NCI-H748 (cell line): ENCODE data around the gene LOXL3.

ENCODE experiments used
- DNase-seq: peaks from one replicate; lab custom pipeline; 2025; ENCODE audit not compliant: unreplicated experiment; lab: John Stamatoyannopoulos, UW

Gene LOXL3

GRCh38 chr2:74553892-74554819 is at the start of gene LOXL3, which contains the start of gene DOK1:
Gene LOXL3, minus strand, starts transcription at chr2:74553942. Its CDS starts 1,308 bp downstream, at chr2:74552634.
Gene DOK1, plus strand, starts transcription at chr2:74554720. Its CDS starts 35 bp downstream, at chr2:74554755.
- peak; percentile 74 for DNase-seq

GRCh38 chr2:74602586-74603281 is 49.0 kb upstream of the LOXL3 start:
- no peak for DNase-seq

GRCh38 chr2:74599676-74600075 is 45.9 kb upstream of the LOXL3 start:
- DNase-seq = no peak

GRCh38 chr2:74597410-74597809 is 43.7 kb upstream of the LOXL3 start:
- DNase-seq = peak; percentile 31

- DNase-seq = no peak
Observed at GRCh38 chr2:74596584-74596983, 42.8 kb upstream of the LOXL3 start.

- DNase-seq = no peak
Observed at GRCh38 chr2:74593826-74594772, 40.4 kb upstream of the LOXL3 start.

GRCh38 chr2:74588664-74589063 is 34.9 kb upstream of the LOXL3 start:
- DNase-seq = no peak

GRCh38 chr2:74587664-74588277 is 34.0 kb upstream of the LOXL3 start:
- DNase-seq = peak; percentile 53

- DNase-seq = no peak
Observed at GRCh38 chr2:74585406-74586185, 31.9 kb upstream of the LOXL3 start.

GRCh38 chr2:74584088-74584645 is 30.4 kb upstream of the LOXL3 start:
- DNase-seq = no peak

- no peak for DNase-seq
Observed at GRCh38 chr2:74583504-74583903, 29.8 kb upstream of the LOXL3 start.

GRCh38 chr2:74582184-74582583 is 28.4 kb upstream of the LOXL3 start:
- DNase-seq = no peak

GRCh38 chr2:74581463-74581862 is 27.7 kb upstream of the LOXL3 start:
- no peak for DNase-seq

GRCh38 chr2:74578408-74578807 is 24.7 kb upstream of the LOXL3 start:
- no peak for DNase-seq

GRCh38 chr2:74577448-74577847 is 23.7 kb upstream of the LOXL3 start:
- DNase-seq = no peak

GRCh38 chr2:74576863-74577229 is 23.1 kb upstream of the LOXL3 start:
- DNase-seq = no peak

GRCh38 chr2:74576211-74576862 is 22.6 kb upstream of the LOXL3 start:
- peak; percentile 38 for DNase-seq

GRCh38 chr2:74575320-74575719 is 21.6 kb upstream of the LOXL3 start:
- DNase-seq = no peak
